ENCODE measurements around the gene LDLRAD4.

The LDLRAD4 gene

GRCh38 chr18:13398631-13399030, 180.1 kb downstream of the LDLRAD4 start:
- TF ChIP-seq RAD21 (IDR thresholded peaks at IDR 0.05; ENCODE audit: low read depth) (no peak), TAF1 (IDR thresholded peaks at IDR 0.05; ENCODE audit: low read depth) (no peak), REST (IDR thresholded peaks at IDR 0.05; ENCODE audit: low read depth) (no peak), MAX (IDR thresholded peaks at IDR 0.05) (no peak), EGR1 (IDR thresholded peaks at IDR 0.05) (no peak), USF1 (IDR thresholded peaks at IDR 0.05) (no peak), TCF12 (IDR thresholded peaks at IDR 0.05; ENCODE audit: low read depth) (no peak), CREB1 (IDR thresholded peaks at IDR 0.05; ENCODE audit: low read depth) (no peak), ZBTB7A (IDR thresholded peaks at IDR 0.05; ENCODE audit: low read depth) (no peak), NFIC (IDR thresholded peaks at IDR 0.05) (no peak), YY1 (IDR thresholded peaks at IDR 0.05; ENCODE audit: low read depth) (no peak), EP300 (IDR thresholded peaks at IDR 0.05; ENCODE audit: borderline replicate concordance) (no peak)

- TF ChIP-seq USF1 (IDR thresholded peaks at IDR 0.05) (no peak), RAD21 (IDR thresholded peaks at IDR 0.05; ENCODE audit: low read depth) (no peak), TEAD4 (IDR thresholded peaks at IDR 0.05) (no peak), EP300 (IDR thresholded peaks at IDR 0.05; ENCODE audit: borderline replicate concordance) (no peak), ZBTB7A (IDR thresholded peaks at IDR 0.05; ENCODE audit: low read depth) (no peak), TCF12 (IDR thresholded peaks at IDR 0.05; ENCODE audit: low read depth) (no peak), EGR1 (IDR thresholded peaks at IDR 0.05) (no peak), NFIC (IDR thresholded peaks at IDR 0.05) (no peak)
Measured at GRCh38 chr18:13399511-13399910, 181.0 kb downstream of the LDLRAD4 start.

GRCh38 chr18:13400636-13401315, 182.2 kb downstream of the LDLRAD4 start:
- no peak for TF ChIP-seq TCF12 (IDR thresholded peaks at IDR 0.05; ENCODE audit: low read depth)
- no peak for TF ChIP-seq TEAD4 (IDR thresholded peaks at IDR 0.05)
- no peak for TF ChIP-seq ZBTB7A (IDR thresholded peaks at IDR 0.05; ENCODE audit: low read depth)
- no peak for TF ChIP-seq NFIC (IDR thresholded peaks at IDR 0.05)
- no peak for TF ChIP-seq CEBPB (IDR thresholded peaks at IDR 0.05)
- TF ChIP-seq MAX (IDR thresholded peaks at IDR 0.05): no peak
- no peak for TF ChIP-seq RAD21 (IDR thresholded peaks at IDR 0.05; ENCODE audit: low read depth)
- no peak for TF ChIP-seq REST (IDR thresholded peaks at IDR 0.05; ENCODE audit: low read depth)
- TF ChIP-seq CREB1 (IDR thresholded peaks at IDR 0.05; ENCODE audit: low read depth): no peak
- no peak for TF ChIP-seq FOXM1 (IDR thresholded peaks at IDR 0.05; ENCODE audit: borderline replicate concordance, low read depth)
- TF ChIP-seq YY1 (IDR thresholded peaks at IDR 0.05; ENCODE audit: low read depth): no peak

GRCh38 chr18:13401404-13401803, 182.8 kb downstream of the LDLRAD4 start:
- TF ChIP-seq EGR1 (IDR thresholded peaks at IDR 0.05) (no peak), ZBTB7A (IDR thresholded peaks at IDR 0.05; ENCODE audit: low read depth) (no peak), YY1 (IDR thresholded peaks at IDR 0.05; ENCODE audit: low read depth) (no peak), TEAD4 (IDR thresholded peaks at IDR 0.05) (no peak), USF1 (IDR thresholded peaks at IDR 0.05) (no peak), MAX (IDR thresholded peaks at IDR 0.05) (no peak)

- TF ChIP-seq ZBTB7A (IDR thresholded peaks at IDR 0.05; ENCODE audit: low read depth) (no peak), NFIC (IDR thresholded peaks at IDR 0.05) (no peak), TEAD4 (IDR thresholded peaks at IDR 0.05) (no peak), TCF12 (IDR thresholded peaks at IDR 0.05; ENCODE audit: low read depth) (no peak), USF1 (IDR thresholded peaks at IDR 0.05) (no peak), EGR1 (IDR thresholded peaks at IDR 0.05) (no peak), TAF1 (IDR thresholded peaks at IDR 0.05; ENCODE audit: low read depth) (no peak), YY1 (IDR thresholded peaks at IDR 0.05; ENCODE audit: low read depth) (no peak), MAX (IDR thresholded peaks at IDR 0.05) (no peak), FOXM1 (IDR thresholded peaks at IDR 0.05; ENCODE audit: borderline replicate concordance, low read depth) (no peak), REST (IDR thresholded peaks at IDR 0.05; ENCODE audit: low read depth) (no peak), CREB1 (IDR thresholded peaks at IDR 0.05; ENCODE audit: low read depth) (no peak), CEBPB (IDR thresholded peaks at IDR 0.05) (no peak), RAD21 (IDR thresholded peaks at IDR 0.05; ENCODE audit: low read depth) (no peak), EP300 (IDR thresholded peaks at IDR 0.05; ENCODE audit: borderline replicate concordance) (no peak)
Measured at GRCh38 chr18:13401826-13402225, 183.3 kb downstream of the LDLRAD4 start.
